Subcutaneous abdominal adipose tissue (tissue), 5 donors: ENCODE measurements around the gene WDR82.
"Not testable (repeated sequence)": the region's sequence is repeated elsewhere in the genome, so short reads cannot be mapped to it uniquely, and the experiment has no call there.

Experiments
- H3K27ac ChIP-seq: one replicate; pipeline ENCODE4 v1.7.0; 2013; ENCODE audit warnings: low read depth, mild to moderate bottlenecking, inconsistent platforms, low read length, moderate library complexity
- H3K27me3 ChIP-seq, 5 donors: one replicate each; pipeline ENCODE4 v1.7.0; 2013; ENCODE audit warnings: low read length in 5 of 5, inconsistent platforms in 1 of 5; ENCODE audit not compliant: control insufficient read depth in 5 of 5, insufficient read depth in 4 of 5
- H3K36me3 ChIP-seq, 5 donors: one replicate each; pipeline ENCODE4 v1.7.0; 2013; ENCODE audit warnings: low read length in 5 of 5; ENCODE audit not compliant: control insufficient read depth in 5 of 5, insufficient read depth in 5 of 5
- H3K4me1 ChIP-seq, 5 donors: one replicate each; pipeline ENCODE4 v1.7.0; 2013; ENCODE audit warnings: low read length in 5 of 5, mild to moderate bottlenecking in 3 of 5, moderate library complexity in 1 of 5; ENCODE audit not compliant: control insufficient read depth in 5 of 5, insufficient read depth in 5 of 5
- H3K4me3 ChIP-seq, 5 donors: one replicate each; pipeline ENCODE4 v1.7.0; 2013; ENCODE audit warnings: low read length in 5 of 5, low read depth in 1 of 5
- H3K9ac ChIP-seq, 5 donors: one replicate each; pipeline ENCODE4 v1.7.0; 2013; ENCODE audit warnings: low read length in 5 of 5, mild to moderate bottlenecking in 4 of 5, moderate library complexity in 3 of 5
- H3K9me3 ChIP-seq, 5 donors: one replicate each; pipeline ENCODE4 v1.7.0; 2013; ENCODE audit warnings: low read length in 5 of 5; ENCODE audit not compliant: control insufficient read depth in 5 of 5
- donor health status: healthy.
- donor health status: healthy.
- donor health status: healthy.
- donor health status: healthy.
- donor health status: healthy.

WDR82 gene

DNA sequence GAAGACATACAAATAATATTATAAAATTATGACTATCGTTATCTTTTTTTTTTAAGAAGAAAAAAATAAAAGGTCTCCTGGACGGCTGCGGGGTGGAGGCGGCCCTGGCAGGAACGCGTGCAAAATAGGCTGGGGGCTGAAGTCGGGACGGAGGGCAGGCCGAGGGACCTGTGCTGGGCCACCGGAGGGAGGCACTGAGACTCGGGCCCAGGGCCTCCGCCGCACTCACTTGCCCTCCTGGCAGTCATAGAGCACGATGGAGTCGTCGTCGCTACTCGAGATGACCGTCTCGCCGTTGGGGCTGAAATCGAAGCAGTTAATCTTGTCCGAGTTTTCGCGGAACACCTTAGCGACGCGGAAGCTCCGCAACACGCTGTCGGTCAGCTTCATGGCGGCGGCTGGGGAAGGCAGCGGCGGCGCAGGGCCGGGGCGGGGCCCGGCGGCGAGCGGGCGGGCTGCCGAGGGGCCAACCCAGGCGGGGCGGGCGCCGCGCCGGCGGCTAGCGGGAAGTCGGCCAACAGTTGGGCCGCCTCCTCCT is 408 bp downstream of the WDR82 start:
- Histone ChIP-seq H3K9ac (peak overlapping the region; percentile 75 to 94 (median 91)), H3K36me3 (peaks cover 0 to 2% (median 0%) of the 10 kb centered on the region in 5 donors), H3K27me3 (no peaks in the 10 kb centered on the region), H3K9me3 (no peaks in the 10 kb centered on the region), H3K27ac (peak overlapping the region; percentile 93), H3K4me3 (peak overlapping the region; percentile 84 to 96 (median 88)), H3K4me1 (peaks cover 7 to 73% (median 63%) of the 10 kb centered on the region in 5 donors)

DNA sequence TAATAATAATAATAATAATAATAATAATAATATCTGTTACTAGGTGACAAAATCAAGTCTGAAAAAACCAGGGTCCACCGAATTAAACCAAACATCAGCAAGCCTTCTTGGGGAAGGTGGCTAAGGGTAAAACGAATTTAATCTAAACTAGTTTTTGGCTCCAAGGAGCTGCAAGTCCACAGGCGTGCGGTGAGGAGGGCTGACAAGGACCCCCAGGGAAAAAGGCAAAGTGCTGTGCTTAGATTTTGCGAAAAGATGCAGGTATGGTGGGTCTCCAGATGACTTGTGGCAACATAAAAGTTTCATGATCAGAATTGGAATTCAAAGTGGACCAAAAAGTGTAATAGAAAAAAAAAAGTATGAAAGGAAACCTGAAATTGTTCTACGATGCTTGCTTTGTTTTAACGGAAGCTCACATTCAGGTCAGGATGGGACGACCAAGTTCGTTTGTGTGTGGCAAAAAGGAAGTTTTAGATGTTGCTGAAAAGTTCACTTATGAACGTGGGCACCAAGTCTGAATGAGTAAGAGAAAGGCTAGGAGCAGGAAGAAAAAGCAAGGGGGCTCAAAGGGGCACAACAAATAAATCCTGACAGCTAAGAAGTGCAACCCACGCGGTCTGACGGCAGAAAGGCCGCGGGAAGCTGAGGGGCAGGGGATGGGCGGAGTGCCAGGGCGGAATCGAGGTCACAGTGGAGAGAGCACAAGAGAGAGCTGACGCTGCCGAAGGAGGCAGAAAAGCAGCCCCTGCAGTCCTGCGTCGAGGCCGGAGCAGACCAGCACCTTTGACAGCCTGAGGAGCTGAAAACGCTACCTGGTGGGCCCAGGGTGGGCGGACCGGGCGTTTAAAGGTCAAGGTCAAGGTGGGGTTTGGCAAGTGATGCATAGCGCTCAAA is 1.1 kb downstream of the WDR82 start:
- no peaks in the 10 kb centered on the region for H3K9me3 ChIP-seq
- peaks cover 2 to 5% (median 4%) of the 10 kb centered on the region in 5 donors for H3K36me3 ChIP-seq
- peak overlapping the region; percentile 84 to 96 (median 88) for H3K4me3 ChIP-seq
- peak overlapping the region; percentile 93 for H3K27ac ChIP-seq
- no peaks in the 10 kb centered on the region for H3K27me3 ChIP-seq
- H3K4me1 ChIP-seq = peaks cover 7 to 72% (median 66%) of the 10 kb centered on the region in 5 donors
- H3K9ac ChIP-seq = peak overlapping the region; percentile 75 to 94 (median 91)

DNA sequence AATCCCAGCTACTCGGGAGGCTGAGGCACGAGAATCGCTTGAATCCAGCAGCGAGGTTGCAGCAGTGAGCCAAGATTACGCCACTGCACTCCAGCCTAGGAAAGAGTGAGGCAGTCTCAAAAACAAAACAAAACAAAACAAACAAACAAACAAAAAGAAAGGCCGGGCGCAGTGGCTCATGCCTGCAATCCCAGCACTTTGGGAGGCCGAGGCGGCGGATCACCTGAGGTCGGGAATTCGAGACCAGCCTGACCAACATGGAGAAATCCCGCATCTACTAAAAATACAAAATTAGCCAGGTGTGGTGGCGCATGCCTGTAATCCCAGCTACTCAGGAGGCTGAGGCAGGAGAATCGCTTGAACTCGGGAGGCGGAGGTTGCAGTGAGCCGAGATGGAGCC is 3.7 kb downstream of the WDR82 start:
- not testable (repeated sequence) for H3K9ac ChIP-seq, H3K27me3 ChIP-seq, H3K4me3 ChIP-seq, H3K9me3 ChIP-seq
- Histone ChIP-seq H3K4me1 (peaks cover 10 to 83% (median 80%) of the 10 kb centered on the region in 5 donors), H3K27ac (peak overlapping the region; percentile 9), H3K36me3 (peaks cover 2 to 12% (median 5%) of the 10 kb centered on the region in 5 donors)

DNA sequence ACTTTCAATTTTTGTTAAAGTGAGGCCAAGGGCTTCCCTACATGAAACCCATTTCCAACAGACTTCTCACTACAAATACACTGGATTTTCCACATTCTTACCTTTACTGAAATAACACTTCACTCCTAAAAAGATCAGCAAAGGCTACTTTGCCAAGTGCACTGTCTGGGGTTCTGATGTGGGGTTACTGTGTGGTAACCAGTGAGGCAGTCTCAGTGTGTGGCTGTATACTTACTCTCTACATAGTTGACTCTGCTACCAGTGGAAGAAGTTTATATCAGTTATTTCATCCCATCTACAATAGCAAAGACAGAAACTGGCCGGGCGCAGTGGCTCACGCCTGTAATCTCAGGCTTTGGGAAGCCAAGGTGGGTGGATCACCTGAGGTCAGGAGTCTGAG is 5.6 kb downstream of the WDR82 start:
- Histone ChIP-seq H3K9ac (peak overlapping the region in 2 of 5 donors; percentile 3 to 24), H3K4me1 (peaks cover 10 to 80% (median 73%) of the 10 kb centered on the region in 5 donors), H3K36me3 (peaks cover 13 to 23% (median 18%) of the 10 kb centered on the region in 5 donors), H3K9me3 (no peaks in the 10 kb centered on the region), H3K4me3 (no peak overlapping the region), H3K27ac (no peak overlapping the region), H3K27me3 (no peaks in the 10 kb centered on the region)

DNA sequence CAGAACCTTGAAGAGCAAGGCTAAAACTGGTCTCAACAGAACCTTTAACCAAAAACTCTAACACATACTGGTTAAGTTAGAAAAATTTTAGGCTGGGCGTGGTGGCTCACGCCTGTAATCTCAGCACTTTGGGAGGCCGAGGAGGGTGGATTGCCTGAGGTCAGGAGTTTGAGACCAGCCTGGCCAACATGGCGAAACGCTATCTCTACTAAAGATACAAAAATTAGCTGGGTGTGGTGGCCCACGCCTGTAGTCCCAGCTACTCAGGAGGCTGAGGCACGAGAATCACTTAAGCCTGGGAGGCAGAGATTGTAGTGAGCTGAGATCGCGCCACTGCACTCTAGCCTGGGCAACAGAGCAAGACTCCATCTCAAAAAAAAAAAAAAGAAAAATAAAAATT is 6.3 kb downstream of the WDR82 start:
- H3K27ac ChIP-seq = peak overlapping the region; percentile 74
- peak overlapping the region in 1 of 5 donors; percentile 24 for H3K9ac ChIP-seq
- not testable (repeated sequence) for H3K4me3 ChIP-seq

DNA sequence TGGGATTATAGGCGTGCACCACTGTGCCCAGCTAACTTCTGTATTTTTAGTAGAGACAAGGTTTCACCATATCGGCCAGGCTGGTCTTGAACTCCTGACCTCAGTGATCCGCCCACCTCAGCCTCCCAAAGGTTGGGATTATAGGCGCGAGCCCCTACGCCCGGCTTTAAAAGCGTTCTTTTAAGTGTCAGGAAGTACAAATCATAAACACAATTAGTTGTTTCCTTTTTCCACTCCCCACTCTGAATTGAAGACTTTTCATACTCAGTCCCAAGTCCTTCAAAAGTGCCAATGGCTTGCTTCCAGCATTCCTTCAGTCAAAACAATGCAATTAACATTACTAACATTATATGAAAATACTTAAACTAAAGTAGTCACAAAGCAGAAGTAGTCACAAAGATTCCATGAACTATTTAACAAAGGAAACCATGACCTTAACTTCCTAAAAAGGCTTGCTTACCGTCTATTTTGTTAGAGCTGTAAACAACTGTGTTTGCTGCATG is 8.1 kb downstream of the WDR82 start:
- H3K9ac ChIP-seq = peak overlapping the region in 2 of 5 donors; percentile 3 to 25
- H3K36me3 ChIP-seq = peaks cover 30 to 46% (median 42%) of the 10 kb centered on the region in 5 donors
- H3K9me3 ChIP-seq = no peaks in the 10 kb centered on the region
- H3K4me1 ChIP-seq = peaks cover 7 to 57% (median 50%) of the 10 kb centered on the region in 5 donors
- peak overlapping the region; percentile 74 for H3K27ac ChIP-seq
- H3K4me3 ChIP-seq = no peak overlapping the region
- no peaks in the 10 kb centered on the region for H3K27me3 ChIP-seq

More for the DNA sequence above, 6.3 kb downstream of the WDR82 start:
- Histone ChIP-seq H3K36me3 (peaks cover 19 to 29% (median 25%) of the 10 kb centered on the region in 5 donors), H3K4me1 (peaks cover 10 to 75% (median 68%) of the 10 kb centered on the region in 5 donors)
- not testable (repeated sequence) for H3K9me3 ChIP-seq, H3K27me3 ChIP-seq

DNA sequence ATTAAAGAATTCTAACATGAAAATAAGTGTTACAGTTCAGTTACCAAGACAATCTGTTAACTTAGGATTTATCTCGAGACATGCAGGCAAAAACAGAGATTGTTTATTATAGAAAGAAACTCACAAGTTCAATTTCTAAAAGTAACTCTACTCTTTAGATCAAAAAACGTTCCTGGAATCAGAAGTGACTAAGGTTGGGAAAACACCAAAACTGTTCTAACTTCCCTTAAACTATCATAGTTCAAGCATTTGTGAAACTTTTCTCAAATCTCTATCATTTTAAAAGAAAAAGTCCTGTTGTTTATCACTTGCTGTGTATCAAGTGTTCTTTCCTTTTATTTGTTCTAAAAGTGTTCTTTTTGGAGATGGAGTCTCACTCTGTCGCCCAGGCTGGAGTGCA is 8.7 kb downstream of the WDR82 start:
- peaks cover 30 to 48% (median 45%) of the 10 kb centered on the region in 5 donors for H3K36me3 ChIP-seq
- H3K9ac ChIP-seq = no peak overlapping the region
- peak overlapping the region; percentile 74 for H3K27ac ChIP-seq
- no peaks in the 10 kb centered on the region for H3K27me3 ChIP-seq
- H3K4me3 ChIP-seq = no peak overlapping the region
- H3K9me3 ChIP-seq = no peaks in the 10 kb centered on the region
- H3K4me1 ChIP-seq = peaks cover 7 to 53% (median 44%) of the 10 kb centered on the region in 5 donors

DNA sequence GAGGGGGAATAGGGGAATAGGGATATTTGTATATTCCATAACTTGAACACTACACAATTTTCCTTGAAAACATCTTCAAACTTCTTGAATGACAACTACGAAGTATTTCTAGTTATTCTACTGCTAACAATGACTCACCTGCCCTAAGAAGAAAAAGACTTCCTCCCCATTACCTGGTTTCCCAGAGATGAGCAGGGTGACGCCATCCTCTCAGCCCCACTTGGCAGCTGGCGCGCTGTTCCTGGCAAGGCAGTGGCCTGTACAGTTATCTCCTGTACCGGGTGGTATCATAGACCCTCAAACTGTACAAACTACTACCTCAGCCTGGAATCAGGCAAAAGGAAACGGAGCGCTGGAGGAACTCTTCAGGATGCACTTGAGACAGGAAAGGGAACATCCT is 10.4 kb downstream of the WDR82 start:
- H3K36me3 ChIP-seq = peaks cover 41 to 63% (median 61%) of the 10 kb centered on the region in 5 donors
- no peak overlapping the region for H3K27ac ChIP-seq
- H3K4me1 ChIP-seq = peaks cover 6 to 40% (median 31%) of the 10 kb centered on the region in 5 donors

DNA sequence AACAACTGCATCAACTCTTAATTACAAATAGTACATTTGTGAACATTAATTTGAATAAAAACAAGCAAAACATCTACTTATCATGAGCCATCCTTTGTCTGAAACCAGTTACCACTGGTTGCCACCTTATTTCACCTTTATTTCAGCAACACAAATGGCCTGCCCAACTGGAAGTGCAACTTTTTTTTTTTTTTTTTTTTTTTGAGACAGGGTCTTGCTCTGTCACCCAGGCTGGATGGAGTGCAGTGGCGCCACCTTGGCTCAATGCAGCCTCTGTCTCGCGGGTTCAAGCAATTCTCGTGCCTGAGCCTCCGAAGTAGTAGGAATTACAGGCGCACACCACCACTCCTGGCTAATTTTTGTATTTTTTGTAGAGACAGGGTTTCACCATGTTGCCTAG is 13.1 kb downstream of the WDR82 start:
- Histone ChIP-seq H3K27ac (no peak overlapping the region), H3K36me3 (peaks cover 44 to 89% (median 80%) of the 10 kb centered on the region in 5 donors), H3K4me3 (no peak overlapping the region), H3K9ac (no peak overlapping the region), H3K27me3 (no peaks in the 10 kb centered on the region), H3K9me3 (no peaks in the 10 kb centered on the region), H3K4me1 (peaks cover 0 to 17% (median 9%) of the 10 kb centered on the region in 5 donors)

More for the DNA sequence above, 10.4 kb downstream of the WDR82 start:
- no peak overlapping the region for H3K4me3 ChIP-seq
- peak overlapping the region in 1 of 5 donors; percentile 28 for H3K9ac ChIP-seq
- H3K9me3 ChIP-seq = no peaks in the 10 kb centered on the region
- H3K27me3 ChIP-seq = no peaks in the 10 kb centered on the region

DNA sequence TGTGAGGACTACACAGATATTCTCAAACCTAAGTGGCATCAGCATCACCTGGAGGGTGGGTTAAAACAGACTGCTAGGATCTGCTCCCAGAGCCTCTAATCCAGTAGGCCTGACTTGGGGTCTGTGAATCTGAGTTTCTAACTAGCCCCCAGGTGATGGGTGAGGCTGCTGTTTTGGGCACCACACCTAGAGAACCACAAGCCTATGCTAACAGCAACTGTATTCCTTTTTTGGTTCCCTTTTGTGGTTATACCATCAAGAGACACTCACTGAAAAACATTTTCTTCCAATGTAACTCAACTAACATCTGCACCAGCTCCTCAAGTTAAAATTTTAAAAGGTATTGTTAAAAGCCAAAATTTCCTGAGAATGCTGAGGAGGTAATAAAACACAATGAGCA is 16.0 kb downstream of the WDR82 start:
- H3K9me3 ChIP-seq = no peaks in the 10 kb centered on the region
- H3K4me1 ChIP-seq = no peaks in the 10 kb centered on the region
- H3K9ac ChIP-seq = no peak overlapping the region
- H3K27ac ChIP-seq = no peak overlapping the region
- no peaks in the 10 kb centered on the region for H3K27me3 ChIP-seq
- no peak overlapping the region for H3K4me3 ChIP-seq
- peaks cover 62 to 96% (median 91%) of the 10 kb centered on the region in 5 donors for H3K36me3 ChIP-seq
